Tibial artery (tissue), 4 donors: Measurements from ENCODE around the gene DCANP1.
A peak's percentile ranks its signal among the peaks of the same experiment; 100 is the strongest.

ENCODE experiments used
- DNase-seq, 2 donors: peaks; one replicate each; pipeline ENCODE4 v3.0.0-alpha.2; 2019
- H3K27ac ChIP-seq, 2 donors: fragments of 200-600 bp; sonication (generic) in 1 of 2; 1 replicate in 1 of 2; 2 replicates in 1 of 2; pipeline ENCODE4 v1.5.1; 2018 to 2019; ENCODE audit warnings: mild to moderate bottlenecking in 1 of 2
- H3K27me3 ChIP-seq, 2 donors: fragments of 200-600 bp; sonication (generic) in 1 of 2; one replicate each; pipeline versions ENCODE4 v1.5.1 to v1.6.0; 2016 to 2019
- H3K36me3 ChIP-seq, 3 donors: fragments of 200-600 bp; sonication (generic) in 2 of 3; one replicate each; pipeline ENCODE4 v1.5.1; 2016 to 2019; ENCODE audit warnings: mild to moderate bottlenecking in 2 of 3
- H3K4me1 ChIP-seq, 4 donors: fragments of 200-600 bp; sonication (generic) in 2 of 4; 1 replicate in 3 of 4; 2 replicates in 1 of 4; pipeline ENCODE4 v1.5.1; 2016 to 2019
- H3K4me3 ChIP-seq, 2 donors: fragments of 200-600 bp; sonication (generic) in 1 of 2; 1 replicate in 1 of 2; 2 replicates in 1 of 2; pipeline ENCODE4 v1.5.1; 2018 to 2019; ENCODE audit warnings: mild to moderate bottlenecking in 2 of 2
- H3K9me3 ChIP-seq, 3 donors: fragments of 200-600 bp; sonication (generic) in 1 of 3; one replicate each; pipeline ENCODE4 v1.5.1; 2016 to 2019
- CTCF ChIP-seq, 2 experiments: fragments of 200-600 bp in 1 of 2; fragments of 450-650 bp in 1 of 2; IDR thresholded peaks; one replicate each; pipeline ENCODE4 v1.5.1; 2017 to 2019; ENCODE audit warnings: antibody characterized with exemption in 2 of 2, mild to moderate bottlenecking in 1 of 2, moderate library complexity in 1 of 2
- intact Hi-C: fragments of 100-400 bp; cut with DNase I; formaldehyde crosslinking; loops from one replicate; pipeline ENCODE4 v1.15.0; 2023; ENCODE audit warnings: low total_unique reads

Gene DCANP1

GRCh38 chr5:135453613-135454012 is 6.5 kb upstream of the DCANP1 start:
- Histone ChIP-seq H3K27ac (no peak overlapping the region), H3K27me3 (peaks cover 0 to 3% of the 10 kb centered on the region in 2 donors), H3K4me1 (peaks cover 0 to 23% (median 10%) of the 10 kb centered on the region in 4 donors), H3K9me3 (no peaks in the 10 kb centered on the region), H3K4me3 (no peak overlapping the region), H3K36me3 (no peaks in the 10 kb centered on the region)
- intact Hi-C loops = no loop called here
- no peak for DNase-seq
- TF ChIP-seq CTCF (IDR thresholded peaks at IDR 0.05) = no peak

- intact Hi-C loops = no loop called here
- no peak within 1 kb of the TSS for H3K4me3 ChIP-seq
- DNase-seq = peak in 1 of 2 donors; percentile 48
These were observed 5.3 kb upstream of the DCANP1 start, which contains the start of gene TIFAB for GRCh38 chr5:135452321-135453030. TIFAB (minus strand) TSS chr5:135452351; CDS start chr5:135449939, 2,412 bp downstream.

GRCh38 chr5:135451581-135452320 is 4.6 kb upstream of the DCANP1 start:
- no peak overlapping the region for H3K4me3 ChIP-seq
- no peaks in the 10 kb centered on the region for H3K36me3 ChIP-seq
- H3K9me3 ChIP-seq = no peaks in the 10 kb centered on the region
- H3K27me3 ChIP-seq = peaks cover 0 to 17% of the 10 kb centered on the region in 2 donors
- peak in 1 of 2 donors; percentile 48 for DNase-seq
- no peak for TF ChIP-seq CTCF (IDR thresholded peaks at IDR 0.05)
- H3K4me1 ChIP-seq = peaks cover 0 to 9% (median 0%) of the 10 kb centered on the region in 4 donors
- intact Hi-C loops = no loop called here
- no peak overlapping the region for H3K27ac ChIP-seq

More at GRCh38 chr5:135452321-135453030, 5.3 kb upstream of the DCANP1 start, which contains the start of gene TIFAB:
- Histone ChIP-seq H3K27ac (no peak within 1 kb of the TSS), H3K36me3 (no peaks in the 10 kb centered on the region), H3K9me3 (no peaks in the 10 kb centered on the region), H3K27me3 (peaks cover 0 to 10% of the 10 kb centered on the region in 2 donors), H3K4me1 (peaks cover 0 to 11% (median 2%) of the 10 kb centered on the region in 4 donors)
- TF ChIP-seq CTCF (IDR thresholded peaks at IDR 0.05) = no peak

GRCh38 chr5:135450952-135451351 is 3.8 kb upstream of the DCANP1 start:
- Histone ChIP-seq H3K27ac (no peak overlapping the region), H3K9me3 (no peaks in the 10 kb centered on the region), H3K27me3 (peaks cover 0 to 19% of the 10 kb centered on the region in 2 donors), H3K4me3 (no peak overlapping the region), H3K36me3 (no peaks in the 10 kb centered on the region), H3K4me1 (peaks cover 0 to 1% (median 0%) of the 10 kb centered on the region in 4 donors)
- intact Hi-C loops = no loop called here
- no peak for DNase-seq
- no peak for TF ChIP-seq CTCF (IDR thresholded peaks at IDR 0.05)

- Histone ChIP-seq H3K4me1 (no peaks in the 10 kb centered on the region), H3K27me3 (peaks cover 0 to 19% of the 10 kb centered on the region in 2 donors), H3K36me3 (no peaks in the 10 kb centered on the region), H3K9me3 (no peaks in the 10 kb centered on the region), H3K27ac (no peak overlapping the region), H3K4me3 (no peak overlapping the region)
- DNase-seq = peak in 1 of 2 donors; percentile 43
- intact Hi-C loops = no loop called here
- TF ChIP-seq CTCF (IDR thresholded peaks at IDR 0.05) = no peak
These were observed 3.2 kb upstream of the DCANP1 start for GRCh38 chr5:135450336-135450735.
